B cell (primary cell): ENCODE measurements around the gene TTC28. TPM values are rescaled to one million over a fixed set of nuclear protein-coding genes. Genes with fewer than 3 reads are reported as not detected.

ENCODE experiments used
- ATAC-seq: fragments of 200-7000 bp; cut with Tn5 transposase; one replicate; pipeline ENCODE4 v1.10.0; 2021; ENCODE audit warnings: low read depth, mild to moderate bottlenecking, moderate number of reproducible peaks, moderate library complexity
- CTCF ChIA-PET: fragments of 350-600 bp; sonication (Branson Sonifier 250); formaldehyde crosslinking; loops from one replicate; lab custom pipeline; 2021; ENCODE audit warnings: antibody characterized with exemption, inconsistent platforms; lab: Charles Lee
- POLR2A ChIA-PET: fragments of 350-600 bp; sonication (Branson Sonifier 250); formaldehyde crosslinking; loops from one replicate; lab custom pipeline; 2021; ENCODE audit warnings: antibody characterized with exemption; lab: Charles Lee
- DNase-seq: peaks from one replicate; pipeline ENCODE4 v3.0.0; 2013
- H2AFZ ChIP-seq: 2 replicates; pipeline ENCODE4 v1.6.1; 2012; ENCODE audit warnings: mild to moderate bottlenecking, low read depth, low read length; ENCODE audit not compliant: insufficient read depth, poor library complexity, severe bottlenecking
- H3K27ac ChIP-seq, 2 donors: 1 replicate in 1 of 2; 2 replicates in 1 of 2; pipeline ENCODE4 v1.5.1; 2012 to 2013; ENCODE audit warnings: low read length in 2 of 2, mild to moderate bottlenecking in 2 of 2, moderate library complexity in 1 of 2
- H3K27me3 ChIP-seq, 4 experiments: fragments of 200-600 bp in 1 of 4; sonication (generic) in 1 of 4; replicated peaks in 1 of 4; 1 replicate in 2 of 4; 2 replicates in 2 of 4; pipeline versions ENCODE4 v1.6.1 to v1.7.0; 2013 to 2016; ENCODE audit warnings: low read length in 3 of 4, mild to moderate bottlenecking in 2 of 4, mixed read lengths in 1 of 4, moderate library complexity in 1 of 4; ENCODE audit not compliant: insufficient read depth in 4 of 4, control insufficient read depth in 3 of 4; ENCODE audit errors: control extremely low read depth in 1 of 4
- H3K36me3 ChIP-seq, 2 experiments: replicated peaks in 1 of 2; 1 replicate in 1 of 2; 2 replicates in 1 of 2; pipeline versions ENCODE4 v1.6.1 to v1.7.1; 2013; ENCODE audit warnings: low read length in 1 of 2; ENCODE audit not compliant: insufficient read depth in 2 of 2, control insufficient read depth in 1 of 2; ENCODE audit errors: control extremely low read depth in 1 of 2, extremely low read depth in 1 of 2
- H3K4me1 ChIP-seq, 2 donors: fragments of 200-600 bp in 1 of 2; sonication (generic) in 1 of 2; 1 replicate in 1 of 2; 2 replicates in 1 of 2; pipeline versions ENCODE4 v1.5.1 to v1.6.1; 2013 to 2017; ENCODE audit warnings: low read length in 2 of 2; ENCODE audit not compliant: control insufficient read depth in 2 of 2, insufficient read depth in 2 of 2
- H3K4me2 ChIP-seq: replicated peaks from 2 replicates; pipeline ENCODE3; 2012; ENCODE audit warnings: mild to moderate bottlenecking, low read depth, low read length; ENCODE audit not compliant: poor library complexity, severe bottlenecking
- H3K4me3 ChIP-seq, 5 experiments: fragments of 200-600 bp in 1 of 5; sonication (generic) in 1 of 5; 1 replicate in 3 of 5; 2 replicates in 2 of 5; pipeline versions ENCODE4 v1.5.1 to v1.7.0; 2011 to 2016; ENCODE audit warnings: low read length in 4 of 5, mild to moderate bottlenecking in 4 of 5, low read depth in 2 of 5, control low read depth in 1 of 5, moderate library complexity in 1 of 5; ENCODE audit not compliant: insufficient read depth in 1 of 5; ENCODE audit errors: control extremely low read depth in 1 of 5, extremely low read depth in 1 of 5
- H3K79me2 ChIP-seq: fragments of 200-600 bp; sonication (generic); one replicate; pipeline ENCODE4 v1.6.0; 2016; ENCODE audit warnings: low read length; ENCODE audit not compliant: control insufficient read depth, insufficient read depth
- H3K9ac ChIP-seq: fragments of 200-600 bp; sonication (generic); 2 replicates; pipeline ENCODE4 v1.6.1; 2017; ENCODE audit warnings: mild to moderate bottlenecking, low read length, moderate library complexity
- H3K9me3 ChIP-seq, 3 donors: one replicate each; pipeline versions ENCODE4 v1.6.1 to v1.7.1; 2013; ENCODE audit warnings: low read length in 2 of 3; ENCODE audit not compliant: control insufficient read depth in 2 of 3, insufficient read depth in 1 of 3; ENCODE audit errors: control extremely low read depth in 1 of 3
- H4K20me1 ChIP-seq: 2 replicates; pipeline ENCODE4 v1.6.0; 2012; ENCODE audit warnings: mild to moderate bottlenecking, low read length; ENCODE audit not compliant: insufficient read depth, control insufficient read depth, poor library complexity, severe bottlenecking
- H3K27ac Mint-ChIP-seq: one replicate; pipeline ENCODE4 v1.8.0; 2021; ENCODE audit warnings: mixed read lengths
- H3K27me3 Mint-ChIP-seq: one replicate; pipeline ENCODE4 v1.8.0; 2021; ENCODE audit warnings: mixed read lengths
- H3K4me1 Mint-ChIP-seq: one replicate; pipeline ENCODE4 v1.8.0; 2021; ENCODE audit warnings: mixed read lengths
- H3K4me3 Mint-ChIP-seq: one replicate; pipeline ENCODE4 v1.8.0; 2021; ENCODE audit warnings: mixed read lengths
- H3K9me3 Mint-ChIP-seq: one replicate; pipeline ENCODE4 v1.8.0; 2022; ENCODE audit warnings: mixed read lengths; ENCODE audit not compliant: insufficient read depth
- EZH2 ChIP-seq: IDR thresholded peaks from 2 replicates; pipeline ENCODE4 v1.6.1; 2012; ENCODE audit warnings: borderline replicate concordance, low read depth, mild to moderate bottlenecking, moderate library complexity, low read length; ENCODE audit not compliant: insufficient read depth, poor library complexity, severe bottlenecking
- WGBS: methylation state at CpG from one replicate; pipeline ENCODE4 v1.1.5; 2013; ENCODE audit warnings: missing lambda C conversion rate; ENCODE audit not compliant: insufficient coverage; 5-methylcytosine and 5-hydroxymethylcytosine counted together
- intact Hi-C: fragments of 100-400 bp; cut with micrococcal nuclease; formaldehyde crosslinking; loops from one replicate; pipeline ENCODE4 v1.10.0; 2022
- polyA plus RNA-seq: library from polyadenylated mRNA; depleted of rRNA; stranded (reverse); fragments of >200 nt; gene quantifications from 2 replicates; pipeline ENCODE4 v1.2.3, GENCODE V29; 2012
- total RNA-seq, 2 donors: library from RNA; stranded (reverse); fragments of 120-200 nt in 1 of 2; gene quantifications; 1 replicate in 1 of 2; 2 replicates in 1 of 2; pipeline versions ENCODE4 v1.2.3 to v1.2.4, GENCODE V29; 2013 to 2022
- TF ChIP-seq, protein P1 (sequence below): fragments of 200-600 bp; IDR thresholded peaks from one replicate; pipeline ENCODE4 v1.8.0; 2022; ENCODE audit warnings: antibody characterized with exemption, mild to moderate bottlenecking

The TTC28 gene
- total and polyA plus RNA-seq, 2 donors (not counting 1 experiment from before 2014, with no cell fraction given): 4.5 to 7.3 TPM

DNA sequence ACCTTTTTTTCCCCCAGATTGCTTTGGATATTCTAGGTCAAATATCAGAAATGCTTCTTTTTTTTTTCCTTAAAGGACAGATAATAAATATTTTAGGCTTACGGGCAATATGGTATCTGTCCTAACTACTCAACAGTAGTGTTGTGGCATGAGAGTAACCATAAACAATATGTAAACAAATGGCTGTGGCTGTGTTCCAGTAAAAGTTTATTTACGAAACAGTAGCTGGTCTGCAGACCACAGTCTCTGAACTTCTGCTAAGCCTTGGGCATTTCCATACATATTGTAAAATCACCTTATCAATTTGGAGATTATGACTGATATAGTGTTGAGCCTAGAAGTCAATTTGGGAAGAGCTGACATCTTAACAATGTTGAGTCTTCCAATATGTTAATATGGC is 621.6 kb downstream of the TTC28 start:
- Mint-ChIP-seq H3K4me3 (no peak overlapping the region), H3K27me3 (peaks cover 2% of the 10 kb centered on the region), H3K9me3 (no peaks in the 10 kb centered on the region), H3K4me1 (no peaks in the 10 kb centered on the region), H3K27ac (no peak overlapping the region)
- Histone ChIP-seq H3K4me1 (no peaks in the 10 kb centered on the region), H3K36me3 (no peaks in the 10 kb centered on the region), H3K4me3 (no peak overlapping the region), H3K4me2 (no peak overlapping the region), H3K9me3 (peaks cover 0 to 4% (median 0%) of the 10 kb centered on the region in 3 donors), H4K20me1 (no peaks in the 10 kb centered on the region), H3K9ac (no peak overlapping the region), H3K27me3 (no peaks in the 10 kb centered on the region), H3K27ac (no peak overlapping the region), H2AFZ (no peak overlapping the region), H3K79me2 (no peaks in the 10 kb centered on the region)
- intact Hi-C loops: no loop called here
- DNase-seq (no peak), ATAC-seq (no peak)
- ChIA-PET CTCF (interaction anchor here (0.6 kb wide), 1 partner anchor 209 kb away, joined by 5 read pairs; no protein-coding TSS in a partner anchor), POLR2A (no interaction called here)
- no CpG with 5 or more reads among the region's 2 CpGs for WGBS
- no peak for TF ChIP-seq EZH2
- TF ChIP-seq, protein P1, sequence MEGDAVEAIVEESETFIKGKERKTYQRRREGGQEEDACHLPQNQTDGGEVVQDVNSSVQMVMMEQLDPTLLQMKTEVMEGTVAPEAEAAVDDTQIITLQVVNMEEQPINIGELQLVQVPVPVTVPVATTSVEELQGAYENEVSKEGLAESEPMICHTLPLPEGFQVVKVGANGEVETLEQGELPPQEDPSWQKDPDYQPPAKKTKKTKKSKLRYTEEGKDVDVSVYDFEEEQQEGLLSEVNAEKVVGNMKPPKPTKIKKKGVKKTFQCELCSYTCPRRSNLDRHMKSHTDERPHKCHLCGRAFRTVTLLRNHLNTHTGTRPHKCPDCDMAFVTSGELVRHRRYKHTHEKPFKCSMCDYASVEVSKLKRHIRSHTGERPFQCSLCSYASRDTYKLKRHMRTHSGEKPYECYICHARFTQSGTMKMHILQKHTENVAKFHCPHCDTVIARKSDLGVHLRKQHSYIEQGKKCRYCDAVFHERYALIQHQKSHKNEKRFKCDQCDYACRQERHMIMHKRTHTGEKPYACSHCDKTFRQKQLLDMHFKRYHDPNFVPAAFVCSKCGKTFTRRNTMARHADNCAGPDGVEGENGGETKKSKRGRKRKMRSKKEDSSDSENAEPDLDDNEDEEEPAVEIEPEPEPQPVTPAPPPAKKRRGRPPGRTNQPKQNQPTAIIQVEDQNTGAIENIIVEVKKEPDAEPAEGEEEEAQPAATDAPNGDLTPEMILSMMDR: no peak

DNA sequence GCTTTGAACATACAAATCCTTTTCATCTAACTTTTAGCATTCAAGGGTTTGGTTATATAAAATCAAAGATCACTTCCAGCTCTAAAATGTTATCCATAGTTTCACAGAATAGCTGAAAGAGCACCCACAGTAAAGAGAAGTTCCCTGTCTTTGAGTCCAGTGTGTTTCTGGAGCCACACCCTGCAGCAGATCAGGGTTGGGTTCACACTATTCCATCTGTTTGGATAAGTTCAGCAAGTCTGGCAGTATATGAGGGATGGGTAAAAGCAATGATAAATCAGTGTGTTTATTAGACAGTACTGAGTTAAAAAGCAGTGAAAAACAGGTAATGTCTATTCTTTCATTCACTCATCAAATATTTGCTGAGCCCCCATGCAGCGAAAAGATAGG is 624.8 kb downstream of the TTC28 start:
- no peaks in the 10 kb centered on the region for H3K4me1 ChIP-seq
- ChIA-PET CTCF (no interaction called here), POLR2A (no interaction called here)
- no peak overlapping the region for H3K27ac ChIP-seq
- H3K79me2 ChIP-seq: no peaks in the 10 kb centered on the region
- H4K20me1 ChIP-seq: no peaks in the 10 kb centered on the region
- Mint-ChIP-seq H3K4me1 (no peaks in the 10 kb centered on the region), H3K4me3 (no peak overlapping the region), H3K27me3 (no peaks in the 10 kb centered on the region), H3K27ac (no peak overlapping the region), H3K9me3 (no peaks in the 10 kb centered on the region)
- no peaks in the 10 kb centered on the region for H3K36me3 ChIP-seq
- no peak overlapping the region for H3K9ac ChIP-seq
- H3K4me3 ChIP-seq: no peak overlapping the region
- intact Hi-C loops: no loop called here
- no peaks in the 10 kb centered on the region for H3K27me3 ChIP-seq
- TF ChIP-seq, protein P1: no peak
- no peak for TF ChIP-seq EZH2
- DNase-seq (no peak), ATAC-seq (no peak)
- WGBS: 100% methylated on average over 1 of the region's 1 CpG
- no peaks in the 10 kb centered on the region for H3K9me3 ChIP-seq
- no peak overlapping the region for H2AFZ ChIP-seq
- no peak overlapping the region for H3K4me2 ChIP-seq
